ENCODE results near the gene PLCZ1. TPM values are rescaled to one million over a fixed set of nuclear protein-coding genes. Genes with fewer than 3 reads are reported as not detected.

PLCZ1 gene
- polyA plus RNA-seq, 3 donors = not detected

- H3K27me3 ChIP-seq (ENCODE audit: control insufficient read depth in 2 of 2, insufficient read depth in 2 of 2, low read length in 2 of 2) = no peaks in the 10 kb centered on the region
- intact Hi-C loops (cut with micrococcal nuclease) = no loop called here
- H3K4me1 ChIP-seq (ENCODE audit: control insufficient read depth in 1 of 2, insufficient read depth in 2 of 2, low read length in 2 of 2) = no peaks in the 10 kb centered on the region
- Mint-ChIP-seq H3K9me3 (peaks cover 0 to 3% (median 0%) of the 10 kb centered on the region in 7 donors), H3K27me3 (ENCODE audit: low read depth in 3 of 3) (no peaks in the 10 kb centered on the region), H3K36me3 (no peaks in the 10 kb centered on the region), H3K4me3 (no peak overlapping the region), H3K4me1 (no peaks in the 10 kb centered on the region), H3K27ac (no peak overlapping the region)
- no peak for TF ChIP-seq CTCF (IDR thresholded peaks at IDR 0.05)
- H3K79me2 ChIP-seq (ENCODE audit: insufficient read depth, low read length) = no peaks in the 10 kb centered on the region
- H3K4me2 ChIP-seq (replicated peaks; ENCODE audit: extremely low read depth, low read length, poor library complexity, severe bottlenecking) = no peak overlapping the region
- WGBS (ENCODE audit: insufficient coverage) = 29% methylated on average over 1 of the region's 6 CpGs
- no peak overlapping the region for H2AFZ ChIP-seq (ENCODE audit: insufficient read depth, low read depth, low read length, poor library complexity, severe bottlenecking)
- H3K4me3 ChIP-seq (replicated peaks in 1 of 3; ENCODE audit: low read depth in 2 of 3, low read length in 3 of 3) = no peak overlapping the region
- no peak for DNase-seq
- no peaks in the 10 kb centered on the region for H3K9me3 ChIP-seq (replicated peaks in 1 of 2; ENCODE audit: control insufficient read depth in 1 of 2, insufficient read depth in 1 of 2, low read length in 2 of 2)
- H4K20me1 ChIP-seq (ENCODE audit: insufficient read depth, low read length) = no peaks in the 10 kb centered on the region
- no peak overlapping the region for H3K9ac ChIP-seq (ENCODE audit: insufficient read depth, low read length, poor library complexity, severe bottlenecking)
- H3K36me3 ChIP-seq (replicated peaks in 1 of 2; ENCODE audit: control insufficient read depth in 1 of 2, insufficient read depth in 2 of 2, low read length in 2 of 2) = no peaks in the 10 kb centered on the region
- H3K27ac ChIP-seq (ENCODE audit: low read depth in 1 of 2, low read length in 2 of 2) = no peak overlapping the region
These were observed 14.6 kb upstream of the PLCZ1 start for GRCh38 chr12:18752280-18752920.

DNA sequence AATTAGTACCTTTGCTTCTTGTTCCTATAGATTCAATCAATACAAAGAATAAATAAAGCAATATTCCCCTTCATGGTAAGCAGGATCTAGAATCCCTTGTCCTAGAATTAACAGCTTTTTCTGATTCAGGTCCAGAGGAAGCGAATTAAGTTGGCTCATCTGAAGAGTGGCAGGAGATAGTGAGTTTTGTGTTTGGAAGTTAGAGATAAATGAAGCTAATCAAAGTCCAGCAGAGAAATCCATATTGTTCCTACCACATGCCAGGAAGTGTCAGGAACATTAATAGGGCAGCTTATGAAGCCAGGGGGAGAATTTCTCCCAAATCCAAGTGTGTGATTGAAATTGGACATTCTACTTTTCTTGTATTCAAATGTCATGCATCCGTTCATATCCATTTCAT, 14.1 kb upstream of the PLCZ1 start:
- H3K27me3 Mint-ChIP-seq (ENCODE audit: low read depth in 3 of 3) = no peaks in the 10 kb centered on the region
- Histone ChIP-seq H3K9me3 (replicated peaks in 1 of 2; ENCODE audit: control insufficient read depth in 1 of 2, insufficient read depth in 1 of 2, low read length in 2 of 2) (no peaks in the 10 kb centered on the region), H3K27me3 (ENCODE audit: control insufficient read depth in 2 of 2, insufficient read depth in 2 of 2, low read length in 2 of 2) (no peaks in the 10 kb centered on the region), H3K4me2 (replicated peaks; ENCODE audit: extremely low read depth, low read length, poor library complexity, severe bottlenecking) (no peak overlapping the region), H2AFZ (ENCODE audit: insufficient read depth, low read depth, low read length, poor library complexity, severe bottlenecking) (no peak overlapping the region), H3K36me3 (replicated peaks in 1 of 2; ENCODE audit: control insufficient read depth in 1 of 2, insufficient read depth in 2 of 2, low read length in 2 of 2) (no peaks in the 10 kb centered on the region), H3K79me2 (ENCODE audit: insufficient read depth, low read length) (no peaks in the 10 kb centered on the region), H3K9ac (ENCODE audit: insufficient read depth, low read length, poor library complexity, severe bottlenecking) (no peak overlapping the region), H3K27ac (ENCODE audit: low read depth in 1 of 2, low read length in 2 of 2) (no peak overlapping the region), H3K4me3 (replicated peaks in 1 of 3; ENCODE audit: low read depth in 2 of 3, low read length in 3 of 3) (no peak overlapping the region), H3K4me1 (ENCODE audit: control insufficient read depth in 1 of 2, insufficient read depth in 2 of 2, low read length in 2 of 2) (no peaks in the 10 kb centered on the region), H4K20me1 (ENCODE audit: insufficient read depth, low read length) (no peaks in the 10 kb centered on the region)
- TF ChIP-seq CTCF (IDR thresholded peaks at IDR 0.05) = no peak
- H3K4me3 Mint-ChIP-seq = no peak overlapping the region
- H3K4me1 Mint-ChIP-seq = no peaks in the 10 kb centered on the region
- no peaks in the 10 kb centered on the region for H3K36me3 Mint-ChIP-seq
- no peak overlapping the region for H3K27ac Mint-ChIP-seq
- no peak for DNase-seq
- intact Hi-C loops (cut with micrococcal nuclease) = no loop called here
- no CpG with 5 or more reads among the region's 2 CpGs for WGBS (ENCODE audit: insufficient coverage)
- peaks cover 0 to 3% (median 0%) of the 10 kb centered on the region in 7 donors for H3K9me3 Mint-ChIP-seq

Data from CD14-positive monocyte (primary cell).